Stimulated activated CD8-positive, alpha-beta memory T cell treated with anti-CD3 and anti-CD28 coated beads, Interleukin-12 subunit alpha, Interleukin-12 subunit beta, amount 100 ng/mL, for 4 hours (primary cell): ENCODE data around the gene RANBP1.
"Not testable (repeated sequence)": the region's sequence is repeated elsewhere in the genome, so short reads cannot be mapped to it uniquely, and the experiment has no call there.

Source experiments
- DNase-seq: peaks from one replicate; pipeline ENCODE4 v3.0.0-alpha.2; 2020; ENCODE audit warnings: low read depth

Gene RANBP1

GRCh38 chr22:20115691-20116375 is at the start of gene RANBP1:
Gene RANBP1 (plus strand): TSS chr22:20116104. CDS start chr22:20116185, 81 bp downstream.
- DNase-seq, result no peak

GRCh38 chr22:20066617-20067383 is 49.1 kb upstream of the RANBP1 start:
- DNase-seq, result no peak

GRCh38 chr22:20067384-20067682 is 48.6 kb upstream of the RANBP1 start:
- DNase-seq, result not testable (repeated sequence)

GRCh38 chr22:20068640-20069039 is 47.3 kb upstream of the RANBP1 start:
- no peak for DNase-seq

- no peak for DNase-seq
Observed at GRCh38 chr22:20069331-20070042, 46.4 kb upstream of the RANBP1 start.

GRCh38 chr22:20071524-20071972 is 44.4 kb upstream of the RANBP1 start:
- DNase-seq, result no peak

- DNase-seq, result no peak
Observed at GRCh38 chr22:20076627-20077172, 39.2 kb upstream of the RANBP1 start.

GRCh38 chr22:20079745-20080444 is 36.0 kb upstream of the RANBP1 start, which contains the start of gene DGCR8:
Gene DGCR8 (plus strand): TSS chr22:20080241. CDS start chr22:20085964, 5,723 bp downstream.
- peak; percentile 64 for DNase-seq

- DNase-seq, result peak; percentile 64
Observed at GRCh38 chr22:20080445-20080775, 35.5 kb upstream of the RANBP1 start.

GRCh38 chr22:20080776-20081654 is 34.9 kb upstream of the RANBP1 start:
- DNase-seq, result no peak

- DNase-seq, result no peak
Observed at GRCh38 chr22:20083157-20083890, 32.6 kb upstream of the RANBP1 start.

GRCh38 chr22:20083891-20084546 is 31.9 kb upstream of the RANBP1 start:
- DNase-seq, result no peak

GRCh38 chr22:20084547-20085413 is 31.1 kb upstream of the RANBP1 start:
- DNase-seq, result no peak

GRCh38 chr22:20085651-20086050 is 30.3 kb upstream of the RANBP1 start:
- no peak for DNase-seq

- DNase-seq, result no peak
Observed at GRCh38 chr22:20086101-20086599, 29.8 kb upstream of the RANBP1 start.

- DNase-seq, result no peak
Observed at GRCh38 chr22:20086763-20087162, 29.1 kb upstream of the RANBP1 start.

GRCh38 chr22:20087319-20088262 is 28.3 kb upstream of the RANBP1 start:
- no peak for DNase-seq
